ENCODE data around the gene LOC128125822.
"Not testable (repeated sequence)": the region's sequence is repeated elsewhere in the genome, so short reads cannot be mapped to it uniquely, and the experiment has no call there.

DNA sequence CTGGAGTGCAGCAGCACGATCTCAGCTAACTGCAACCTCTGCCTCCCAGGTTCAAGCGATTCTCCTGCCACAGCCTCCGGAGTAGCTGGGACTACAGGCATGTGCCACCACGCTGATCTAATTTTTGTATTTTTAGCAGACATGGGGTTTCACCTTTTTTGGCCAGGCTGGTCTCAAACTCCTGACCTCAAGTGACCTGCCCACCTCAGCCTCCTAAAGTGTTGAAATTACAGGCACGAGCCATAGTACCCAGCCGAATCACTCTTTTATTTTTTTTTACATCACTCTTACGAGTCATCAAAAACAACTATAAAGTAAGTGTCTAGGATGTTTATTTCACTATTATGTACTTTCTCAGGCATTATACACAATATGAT lies 49.4 kb upstream of the LOC128125822 start:
- TF ChIP-seq, protein P1, sequence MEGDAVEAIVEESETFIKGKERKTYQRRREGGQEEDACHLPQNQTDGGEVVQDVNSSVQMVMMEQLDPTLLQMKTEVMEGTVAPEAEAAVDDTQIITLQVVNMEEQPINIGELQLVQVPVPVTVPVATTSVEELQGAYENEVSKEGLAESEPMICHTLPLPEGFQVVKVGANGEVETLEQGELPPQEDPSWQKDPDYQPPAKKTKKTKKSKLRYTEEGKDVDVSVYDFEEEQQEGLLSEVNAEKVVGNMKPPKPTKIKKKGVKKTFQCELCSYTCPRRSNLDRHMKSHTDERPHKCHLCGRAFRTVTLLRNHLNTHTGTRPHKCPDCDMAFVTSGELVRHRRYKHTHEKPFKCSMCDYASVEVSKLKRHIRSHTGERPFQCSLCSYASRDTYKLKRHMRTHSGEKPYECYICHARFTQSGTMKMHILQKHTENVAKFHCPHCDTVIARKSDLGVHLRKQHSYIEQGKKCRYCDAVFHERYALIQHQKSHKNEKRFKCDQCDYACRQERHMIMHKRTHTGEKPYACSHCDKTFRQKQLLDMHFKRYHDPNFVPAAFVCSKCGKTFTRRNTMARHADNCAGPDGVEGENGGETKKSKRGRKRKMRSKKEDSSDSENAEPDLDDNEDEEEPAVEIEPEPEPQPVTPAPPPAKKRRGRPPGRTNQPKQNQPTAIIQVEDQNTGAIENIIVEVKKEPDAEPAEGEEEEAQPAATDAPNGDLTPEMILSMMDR (IDR thresholded peaks at IDR 0.05): not testable (repeated sequence)
- TF ChIP-seq POLR2A, EP300 (IDR thresholded peaks at IDR 0.05): not testable (repeated sequence)
